Activated CD8-positive, alpha-beta memory T cell treated with anti-CD3 and anti-CD28 coated beads for 4 hours (primary cell): ENCODE measurements around the gene CYP2B6.
"Not testable (repeated sequence)": the region's sequence is repeated elsewhere in the genome, so short reads cannot be mapped to it uniquely, and the experiment has no call there.

Source experiments
- DNase-seq, 2 donors: peaks; one replicate each; pipeline ENCODE4 v3.0.0-alpha.2; 2020; ENCODE audit warnings: low read depth in 2 of 2

CYP2B6 gene

DNA sequence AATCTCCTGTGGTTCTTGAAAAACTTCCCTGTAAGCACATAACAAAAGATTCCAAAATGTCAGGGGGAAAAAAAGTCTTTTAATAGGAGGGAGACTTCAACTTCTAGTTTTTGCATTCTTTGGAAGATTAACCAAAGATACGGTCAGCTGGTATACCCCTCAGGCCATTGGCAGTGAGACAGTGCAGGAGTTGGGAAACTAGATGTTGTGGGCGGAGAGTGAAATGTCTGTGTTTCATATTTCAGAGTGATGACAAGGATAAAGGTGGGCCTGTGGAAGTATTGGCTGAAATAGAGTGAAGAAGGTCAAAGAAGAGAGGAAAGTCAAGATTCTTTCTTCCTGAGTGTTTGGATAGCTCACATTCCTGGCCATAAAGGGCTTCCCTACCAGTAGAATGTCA, 40.8 kb downstream of the CYP2B6 start:
- DNase-seq = no peak

DNA sequence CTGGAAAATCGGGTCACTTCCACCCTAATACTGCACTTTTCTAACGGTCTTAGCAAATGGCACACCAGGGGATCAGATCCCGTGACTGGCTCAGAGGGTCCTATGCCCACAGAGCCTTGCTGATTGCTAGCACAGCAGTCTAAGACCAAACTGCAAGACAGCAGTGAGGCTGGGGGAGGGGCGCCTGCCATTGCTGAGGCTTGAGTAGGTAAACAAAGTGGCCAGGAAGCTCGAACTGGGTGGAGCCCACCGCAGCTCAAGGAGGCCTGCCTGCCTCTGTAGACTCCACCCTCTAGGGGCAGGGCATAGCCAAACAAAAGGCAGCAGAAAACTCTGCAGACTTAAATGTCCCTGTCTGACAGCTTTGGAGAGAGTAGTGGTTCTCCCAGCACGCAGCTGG, 42.2 kb downstream of the CYP2B6 start:
- DNase-seq = not testable (repeated sequence)

- DNase-seq = no peak
These were observed 48.7 kb downstream of the CYP2B6 start for GRCh38 chr19:41039806-41040205.

GRCh38 chr19:41045095-41045494, 54.0 kb downstream of the CYP2B6 start:
- DNase-seq = not testable (repeated sequence)

DNA sequence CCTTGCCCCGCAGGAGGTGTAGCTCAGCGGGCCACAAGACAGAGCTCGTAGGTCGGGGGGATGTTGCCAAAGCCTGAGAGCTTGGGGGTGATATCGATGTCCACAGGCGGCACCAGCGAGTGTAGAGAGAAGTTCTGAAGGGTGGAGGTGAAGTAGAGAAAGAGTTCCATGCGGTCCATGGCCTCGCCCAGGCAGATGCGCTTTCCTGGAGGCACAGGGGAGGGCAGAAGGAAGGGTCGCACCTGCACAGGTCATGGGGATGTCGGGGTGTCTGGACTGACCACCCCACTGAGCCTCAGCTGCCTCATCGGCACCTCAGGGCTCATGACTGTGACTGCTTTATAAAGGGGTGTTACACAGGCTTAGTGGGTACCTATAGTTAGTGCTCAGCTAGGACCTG, 59.3 kb downstream of the CYP2B6 start:
- DNase-seq = no peak

- not testable (repeated sequence) for DNase-seq
These were observed 61.1 kb downstream of the CYP2B6 start for GRCh38 chr19:41052162-41052561.

DNA sequence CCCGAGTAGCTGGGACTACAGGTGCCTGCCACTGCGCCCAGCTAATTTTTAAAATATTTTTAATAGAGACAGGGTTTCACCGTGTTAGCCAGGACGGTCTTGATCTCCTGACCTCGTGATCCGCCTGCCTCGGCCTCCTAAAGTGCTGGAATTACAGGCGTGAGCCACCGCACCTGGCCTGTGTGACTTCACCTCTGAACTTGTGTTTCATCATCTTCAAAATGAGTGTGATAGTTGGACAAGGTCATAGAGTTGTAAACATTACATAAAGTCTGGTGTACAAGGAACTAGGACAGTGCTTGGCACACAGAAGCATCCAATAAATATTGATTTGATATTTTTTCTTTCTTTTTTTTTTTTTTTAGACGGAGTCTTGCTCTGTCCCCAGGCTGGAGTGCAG, 62.2 kb downstream of the CYP2B6 start:
- not testable (repeated sequence) for DNase-seq

DNA sequence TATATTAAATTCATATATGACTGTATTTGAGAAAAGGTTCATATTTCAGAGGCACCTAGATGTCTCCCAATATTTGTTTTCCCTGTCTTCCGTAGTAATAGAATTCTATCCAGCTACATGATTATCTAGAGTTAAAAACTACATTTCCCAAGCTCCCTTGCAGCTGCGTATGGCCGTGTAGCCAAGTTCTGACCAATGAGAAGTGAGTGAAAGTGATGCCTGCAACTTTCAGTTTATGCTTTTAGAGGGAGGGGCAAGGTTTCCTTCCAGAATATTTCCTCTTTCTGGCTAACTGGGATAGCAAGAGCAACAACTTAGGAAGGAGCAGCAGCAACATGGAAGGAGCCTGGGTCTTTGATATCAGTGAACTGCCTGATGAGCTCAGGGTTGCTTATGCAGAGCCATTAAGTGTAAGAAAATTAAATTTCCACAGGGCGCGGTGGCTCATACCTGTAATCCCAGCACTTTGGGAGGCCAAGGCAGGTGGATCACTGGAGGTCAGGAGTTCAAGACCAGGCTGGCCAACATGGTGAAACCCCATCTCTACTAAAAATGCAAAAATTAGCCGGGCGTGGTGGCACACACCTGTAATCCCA, 74.0 kb downstream of the CYP2B6 start:
- no peak for DNase-seq
